WTC11 (cell line): ENCODE measurements around the gene MFAP3. TPM values are rescaled to one million over a fixed set of nuclear protein-coding genes. Genes with fewer than 3 reads are reported as not detected.

Source experiments
- ATAC-seq: fragments of 200-7000 bp; cut with Tn5 transposase; 2 replicates; pipeline ENCODE4 v1.10.0; 2021; ENCODE audit warnings: mild to moderate bottlenecking, moderate library complexity
- CTCF ChIA-PET: fragments of 300-600 bp; sonication (Branson Sonifier 250); formaldehyde crosslinking; loops from one replicate; lab custom pipeline; 2021; ENCODE audit warnings: antibody characterized with exemption; lab: Charles Lee
- POLR2A ChIA-PET: fragments of 350-600 bp; sonication (Branson Sonifier 250); formaldehyde crosslinking; loops from one replicate; lab custom pipeline; 2021; ENCODE audit warnings: antibody characterized with exemption; lab: Charles Lee
- DNase-seq: peaks from one replicate; pipeline ENCODE4 v3.0.0; 2021; ENCODE audit warnings: low spot score
- H3K27ac Mint-ChIP-seq: 2 replicates; pipeline ENCODE4 v1.8.0; 2021; ENCODE audit warnings: mixed read lengths
- H3K27me3 Mint-ChIP-seq: 2 replicates; pipeline ENCODE4 v1.8.0; 2021; ENCODE audit warnings: low read depth, mild to moderate bottlenecking, moderate library complexity, mixed read lengths
- H3K36me3 Mint-ChIP-seq: 2 replicates; pipeline ENCODE4 v1.8.0; 2021; ENCODE audit warnings: mixed read lengths
- H3K4me1 Mint-ChIP-seq: 2 replicates; pipeline ENCODE4 v1.8.0; 2022; ENCODE audit warnings: mixed read lengths
- H3K4me3 Mint-ChIP-seq: 2 replicates; pipeline ENCODE4 v1.8.0; 2021; ENCODE audit warnings: mild to moderate bottlenecking, moderate library complexity, mixed read lengths
- H3K9me3 Mint-ChIP-seq: 2 replicates; pipeline ENCODE4 v1.8.0; 2021; ENCODE audit warnings: mixed read lengths
- ATF1 ChIP-seq: sonication (generic); formaldehyde crosslinking; IDR thresholded peaks from 2 replicates; pipeline ENCODE4 v1.8.1; 2023; ENCODE audit warnings: mild to moderate bottlenecking, moderate library complexity, missing genetic modification reagents
- ATF2 ChIP-seq: sonication (generic); formaldehyde crosslinking; IDR thresholded peaks from 2 replicates; pipeline ENCODE4 v1.8.1; 2022; ENCODE audit warnings: low read depth, missing genetic modification reagents, borderline replicate concordance
- ATF6 ChIP-seq: sonication (generic); formaldehyde crosslinking; IDR thresholded peaks from 2 replicates; pipeline ENCODE4 v1.8.1; 2023; ENCODE audit warnings: mild to moderate bottlenecking, missing genetic modification reagents
- CREB1 ChIP-seq: sonication (generic); formaldehyde crosslinking; IDR thresholded peaks from 2 replicates; pipeline ENCODE4 v1.8.0; 2023; ENCODE audit warnings: mild to moderate bottlenecking, missing genetic modification reagents
- CREM ChIP-seq: sonication (generic); formaldehyde crosslinking; IDR thresholded peaks from 2 replicates; pipeline ENCODE4 v1.8.1; 2022; ENCODE audit warnings: mild to moderate bottlenecking, missing genetic modification reagents, moderate library complexity
- E2F1 ChIP-seq: sonication (generic); formaldehyde crosslinking; IDR thresholded peaks from 2 replicates; pipeline ENCODE4 v1.8.0; 2022; ENCODE audit warnings: mild to moderate bottlenecking, missing genetic modification reagents
- EMX1 ChIP-seq: fragments of 250-450 bp; sonication (Bioruptor Pico); IDR thresholded peaks from 2 replicates; pipeline ENCODE4 v1.8.0; 2021; ENCODE audit warnings: mild to moderate bottlenecking
- FOXP1 ChIP-seq: sonication (generic); formaldehyde crosslinking; IDR thresholded peaks from 2 replicates; pipeline ENCODE4 v1.8.0; 2022; ENCODE audit warnings: missing genetic modification reagents, mild to moderate bottlenecking, moderate library complexity, borderline replicate concordance
- GABPB1 ChIP-seq: sonication (generic); formaldehyde crosslinking; IDR thresholded peaks from 2 replicates; pipeline ENCODE4 v1.8.1; 2023; ENCODE audit warnings: mild to moderate bottlenecking, missing genetic modification reagents
- HMGA2 ChIP-seq: fragments of 250-450 bp; sonication (Bioruptor Pico); IDR thresholded peaks from 2 replicates; pipeline ENCODE4 v1.4.0; 2021; ENCODE audit warnings: mild to moderate bottlenecking, moderate library complexity
- IRF1 ChIP-seq: sonication (generic); formaldehyde crosslinking; IDR thresholded peaks from 2 replicates; pipeline ENCODE4 v1.8.0; 2023; ENCODE audit warnings: missing genetic modification reagents
- MXD4 ChIP-seq: fragments of 250-450 bp; sonication (Bioruptor Pico); IDR thresholded peaks from 2 replicates; pipeline ENCODE4 v1.8.0; 2021; ENCODE audit warnings: mild to moderate bottlenecking, moderate library complexity, borderline replicate concordance
- NFYB ChIP-seq: sonication (generic); formaldehyde crosslinking; conservative IDR thresholded peaks from 2 replicates; pipeline ENCODE4 v1.8.0; 2022; ENCODE audit warnings: low read depth, missing genetic modification reagents
- NR3C1 ChIP-seq: sonication (generic); formaldehyde crosslinking; conservative IDR thresholded peaks from 2 replicates; pipeline ENCODE4 v1.8.1; 2023; ENCODE audit warnings: low read depth, mild to moderate bottlenecking, missing genetic modification reagents
- RELA ChIP-seq: sonication (generic); formaldehyde crosslinking; IDR thresholded peaks from 2 replicates; pipeline ENCODE4 v1.8.1; 2022; ENCODE audit warnings: missing genetic modification reagents, mild to moderate bottlenecking, borderline replicate concordance
- SMAD4 ChIP-seq: sonication (generic); formaldehyde crosslinking; IDR thresholded peaks from 2 replicates; pipeline ENCODE4 v1.8.0; 2022; ENCODE audit warnings: mild to moderate bottlenecking, missing genetic modification reagents
- SOX15 ChIP-seq: fragments of 250-450 bp; sonication (Bioruptor Pico); IDR thresholded peaks from 2 replicates; pipeline ENCODE4 v1.9.0; 2021; ENCODE audit warnings: mild to moderate bottlenecking
- STAT6 ChIP-seq: sonication (generic); formaldehyde crosslinking; conservative IDR thresholded peaks from 2 replicates; pipeline ENCODE4 v1.8.1; 2023; ENCODE audit warnings: mild to moderate bottlenecking, low read depth, missing genetic modification reagents, moderate library complexity
- TEAD1 ChIP-seq: sonication (generic); formaldehyde crosslinking; IDR thresholded peaks from 2 replicates; pipeline ENCODE4 v1.8.0; 2022; ENCODE audit warnings: mild to moderate bottlenecking, missing genetic modification reagents
- USF1 ChIP-seq: sonication (generic); formaldehyde crosslinking; IDR thresholded peaks from 2 replicates; pipeline ENCODE4 v1.8.0; 2022; ENCODE audit warnings: mild to moderate bottlenecking, missing genetic modification reagents
- ZBTB21 ChIP-seq: sonication (generic); formaldehyde crosslinking; IDR thresholded peaks from 2 replicates; pipeline ENCODE4 v1.8.1; 2023; ENCODE audit warnings: mild to moderate bottlenecking, missing genetic modification reagents, borderline replicate concordance
- ZNF281 ChIP-seq: sonication (generic); formaldehyde crosslinking; IDR thresholded peaks from 2 replicates; pipeline ENCODE4 v1.8.0; 2023; ENCODE audit warnings: mild to moderate bottlenecking, missing genetic modification reagents
- ZNF317 ChIP-seq: sonication (generic); formaldehyde crosslinking; IDR thresholded peaks from 2 replicates; pipeline ENCODE4 v1.8.1; 2023; ENCODE audit warnings: low read depth, mild to moderate bottlenecking, moderate library complexity, missing genetic modification reagents, borderline replicate concordance
- total RNA-seq: library from RNA; stranded (reverse); gene quantifications from 3 replicates; pipeline ENCODE4 v1.2.3, GENCODE V29; 2021

Gene MFAP3
- total RNA-seq, 1 experiment from 2014 or later: 20.0 TPM

- ATAC-seq (no peak), DNase-seq (no peak)
- CTCF ChIA-PET: interaction anchor here (0.6 to 2.6 kb wide), 3 partner anchors 9 to 397 kb away, joined by 3 to 13 read pairs (median 8); partner anchors contain the start of gene HAND1
- no peak overlapping the region for H3K27ac Mint-ChIP-seq
- peaks cover 29% of the 10 kb centered on the region for H3K4me1 Mint-ChIP-seq
- no peaks in the 10 kb centered on the region for H3K36me3 Mint-ChIP-seq
- POLR2A ChIA-PET: no interaction called here
- no peaks in the 10 kb centered on the region for H3K9me3 Mint-ChIP-seq
- H3K4me3 Mint-ChIP-seq: no peak overlapping the region
- peaks cover 6% of the 10 kb centered on the region for H3K27me3 Mint-ChIP-seq
- TF ChIP-seq CREB1 (CRISPR knock-in tag): no peak
- no peak for TF ChIP-seq E2F1 (CRISPR knock-in tag)
- no peak for TF ChIP-seq ZNF317 (CRISPR knock-in tag)
- TF ChIP-seq TEAD1 (CRISPR knock-in tag): no peak
- no peak for TF ChIP-seq IRF1 (CRISPR knock-in tag)
- TF ChIP-seq ATF2 (CRISPR knock-in tag): no peak
- no peak for TF ChIP-seq FOXP1 (CRISPR knock-in tag)
- no peak for TF ChIP-seq CREM (CRISPR knock-in tag)
- TF ChIP-seq HMGA2 (CRISPR knock-in tag): no peak
- TF ChIP-seq, all 79 proteins: peak for 0
Measured at GRCh38 chr5:154081246-154081645, 42.5 kb downstream of the MFAP3 start.

- ChIA-PET POLR2A (no interaction called here), CTCF (interaction anchor here (1.1 to 1.3 kb wide), 2 partner anchors 12 to 437 kb away, joined by 3 to 4 read pairs; no protein-coding TSS in a partner anchor)
- ATAC-seq: no peak
- peaks cover 13% of the 10 kb centered on the region for H3K27me3 Mint-ChIP-seq
- no peaks in the 10 kb centered on the region; the same call in 1 of the 2 replicates for H3K9me3 Mint-ChIP-seq
- no peak for DNase-seq
- H3K27ac Mint-ChIP-seq: no peak overlapping the region
- H3K4me1 Mint-ChIP-seq: peaks cover 22% of the 10 kb centered on the region
- no peak overlapping the region for H3K4me3 Mint-ChIP-seq
- no peaks in the 10 kb centered on the region for H3K36me3 Mint-ChIP-seq
- no peak for TF ChIP-seq USF1 (CRISPR knock-in tag)
- TF ChIP-seq NFYB (CRISPR knock-in tag): no peak
- TF ChIP-seq ZNF281 (CRISPR knock-in tag): no peak
- no peak for TF ChIP-seq STAT6 (CRISPR knock-in tag)
- TF ChIP-seq ATF6 (CRISPR knock-in tag): no peak
- TF ChIP-seq SOX15 (CRISPR knock-in tag): no peak
- TF ChIP-seq MXD4 (CRISPR knock-in tag): no peak
- TF ChIP-seq GABPB1 (CRISPR knock-in tag): no peak
- no peak for TF ChIP-seq ATF1 (CRISPR knock-in tag)
- TF ChIP-seq SMAD4 (CRISPR knock-in tag): no peak
- no peak for TF ChIP-seq ZBTB21
- TF ChIP-seq NR3C1 (CRISPR knock-in tag): no peak
- TF ChIP-seq EMX1 (CRISPR knock-in tag): no peak
- TF ChIP-seq RELA (CRISPR knock-in tag): no peak
Measured at GRCh38 chr5:154084062-154084639, 45.4 kb downstream of the MFAP3 start.
